ENCODE data around the gene TRMT13.

DNA sequence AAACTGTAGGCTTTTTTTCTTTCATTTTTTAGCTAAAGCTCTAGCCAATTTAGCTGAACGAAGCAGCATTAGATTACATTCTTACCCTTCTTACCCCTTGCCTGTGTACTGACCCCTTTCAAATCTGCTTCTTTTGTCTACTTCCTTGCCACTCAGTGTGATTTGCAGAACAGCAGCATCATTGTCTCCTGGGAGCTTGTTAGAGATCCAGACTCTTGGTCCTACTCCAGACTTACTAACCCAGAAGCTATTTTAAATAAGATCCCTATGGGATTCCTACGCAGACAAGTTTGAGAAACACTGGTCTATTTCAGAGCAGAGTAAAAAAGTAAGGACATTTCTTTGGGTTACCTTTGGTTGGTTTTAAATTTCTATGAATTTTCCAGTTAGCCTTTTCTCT lies 31.3 kb downstream of the TRMT13 start:
- TF ChIP-seq, protein P1, sequence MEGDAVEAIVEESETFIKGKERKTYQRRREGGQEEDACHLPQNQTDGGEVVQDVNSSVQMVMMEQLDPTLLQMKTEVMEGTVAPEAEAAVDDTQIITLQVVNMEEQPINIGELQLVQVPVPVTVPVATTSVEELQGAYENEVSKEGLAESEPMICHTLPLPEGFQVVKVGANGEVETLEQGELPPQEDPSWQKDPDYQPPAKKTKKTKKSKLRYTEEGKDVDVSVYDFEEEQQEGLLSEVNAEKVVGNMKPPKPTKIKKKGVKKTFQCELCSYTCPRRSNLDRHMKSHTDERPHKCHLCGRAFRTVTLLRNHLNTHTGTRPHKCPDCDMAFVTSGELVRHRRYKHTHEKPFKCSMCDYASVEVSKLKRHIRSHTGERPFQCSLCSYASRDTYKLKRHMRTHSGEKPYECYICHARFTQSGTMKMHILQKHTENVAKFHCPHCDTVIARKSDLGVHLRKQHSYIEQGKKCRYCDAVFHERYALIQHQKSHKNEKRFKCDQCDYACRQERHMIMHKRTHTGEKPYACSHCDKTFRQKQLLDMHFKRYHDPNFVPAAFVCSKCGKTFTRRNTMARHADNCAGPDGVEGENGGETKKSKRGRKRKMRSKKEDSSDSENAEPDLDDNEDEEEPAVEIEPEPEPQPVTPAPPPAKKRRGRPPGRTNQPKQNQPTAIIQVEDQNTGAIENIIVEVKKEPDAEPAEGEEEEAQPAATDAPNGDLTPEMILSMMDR (IDR thresholded peaks at IDR 0.05; ENCODE audit: low read length) = no peak
- TF ChIP-seq EZH2 (IDR thresholded peaks at IDR 0.05; ENCODE audit: borderline replicate concordance, low read length) = no peak

All from OCI-LY1 (cell line).